Stimulated activated CD8-positive, alpha-beta memory T cell treated with anti-CD3 and anti-CD28 coated beads, Interleukin-15, amount 100 ng/mL, for 4 hours (primary cell): ENCODE results near the gene INPP5E.
"Not testable (repeated sequence)": the region's sequence is repeated elsewhere in the genome, so short reads cannot be mapped to it uniquely, and the experiment has no call there.

ENCODE experiments used
- DNase-seq, 2 donors: peaks; one replicate each; pipeline ENCODE4 v3.0.0-alpha.2; 2020; ENCODE audit warnings: low read depth in 2 of 2

Gene INPP5E

GRCh38 chr9:136429075-136429628, 10.5 kb downstream of the INPP5E start:
- DNase-seq: no peak

GRCh38 chr9:136426787-136427186, 12.9 kb downstream of the INPP5E start:
- no peak for DNase-seq

- not testable (repeated sequence) for DNase-seq
These were observed 14.3 kb downstream of the INPP5E start for GRCh38 chr9:136425367-136425766.

GRCh38 chr9:136424750-136425362, 14.8 kb downstream of the INPP5E start:
- DNase-seq: no peak

GRCh38 chr9:136423432-136424146, 16.1 kb downstream of the INPP5E start:
- DNase-seq: no peak

GRCh38 chr9:136422876-136423275, 16.8 kb downstream of the INPP5E start:
- no peak for DNase-seq

GRCh38 chr9:136421791-136422190, 17.9 kb downstream of the INPP5E start:
- no peak for DNase-seq

- no peak for DNase-seq
These were observed 20.6 kb downstream of the INPP5E start for GRCh38 chr9:136419092-136419420.

- DNase-seq: no peak
These were observed 21.2 kb downstream of the INPP5E start for GRCh38 chr9:136418182-136419091.

- no peak for DNase-seq
These were observed 22.7 kb downstream of the INPP5E start for GRCh38 chr9:136416914-136417313.

- DNase-seq: no peak
These were observed 23.2 kb downstream of the INPP5E start for GRCh38 chr9:136416427-136416826.

GRCh38 chr9:136412962-136413361, 26.7 kb downstream of the INPP5E start:
- no peak for DNase-seq

GRCh38 chr9:136411378-136411777, 28.3 kb downstream of the INPP5E start:
- DNase-seq: no peak

GRCh38 chr9:136410500-136411287, 29.0 kb downstream of the INPP5E start, which contains the start of the genes ENTR1 and PMPCA:
Gene ENTR1 (minus strand): TSS chr9:136410614. CDS start chr9:136410397, 217 bp downstream.
Gene PMPCA (plus strand): TSS chr9:136410658. CDS start chr9:136410669, 11 bp downstream.
- peak; percentile 92 to 93 for DNase-seq

GRCh38 chr9:136409557-136410455, 29.8 kb downstream of the INPP5E start:
- DNase-seq: no peak

- DNase-seq: no peak
These were observed 31.7 kb downstream of the INPP5E start for GRCh38 chr9:136407911-136408310.

- not testable (repeated sequence) for DNase-seq
These were observed 32.6 kb downstream of the INPP5E start for GRCh38 chr9:136407061-136407460.

- not testable (repeated sequence) for DNase-seq
These were observed 33.7 kb downstream of the INPP5E start for GRCh38 chr9:136405904-136406303.

GRCh38 chr9:136405481-136405880, 34.2 kb downstream of the INPP5E start:
- no peak for DNase-seq

GRCh38 chr9:136404801-136405136, 34.9 kb downstream of the INPP5E start:
- no peak for DNase-seq
